HFF-Myc (cell line): Measurements from ENCODE around the gene TBXAS1.

Source experiments
- DNase-seq: peaks from one replicate; pipeline ENCODE4 v3.0.0-alpha.2; 2011; ENCODE audit warnings: low read depth; ENCODE audit errors: extremely low read depth
- H3K4me3 ChIP-seq: replicated peaks from 2 replicates; pipeline ENCODE4 v1.5.1; 2011; ENCODE audit warnings: low read depth, mild to moderate bottlenecking, control low read depth, low read length
- TF ChIP-seq, protein P1 (sequence below): IDR thresholded peaks from 2 replicates; pipeline ENCODE4 v1.5.1; 2012; ENCODE audit warnings: mild to moderate bottlenecking, low read depth, low read length, control low read depth; ENCODE audit errors: missing control alignments

TBXAS1 gene

DNA sequence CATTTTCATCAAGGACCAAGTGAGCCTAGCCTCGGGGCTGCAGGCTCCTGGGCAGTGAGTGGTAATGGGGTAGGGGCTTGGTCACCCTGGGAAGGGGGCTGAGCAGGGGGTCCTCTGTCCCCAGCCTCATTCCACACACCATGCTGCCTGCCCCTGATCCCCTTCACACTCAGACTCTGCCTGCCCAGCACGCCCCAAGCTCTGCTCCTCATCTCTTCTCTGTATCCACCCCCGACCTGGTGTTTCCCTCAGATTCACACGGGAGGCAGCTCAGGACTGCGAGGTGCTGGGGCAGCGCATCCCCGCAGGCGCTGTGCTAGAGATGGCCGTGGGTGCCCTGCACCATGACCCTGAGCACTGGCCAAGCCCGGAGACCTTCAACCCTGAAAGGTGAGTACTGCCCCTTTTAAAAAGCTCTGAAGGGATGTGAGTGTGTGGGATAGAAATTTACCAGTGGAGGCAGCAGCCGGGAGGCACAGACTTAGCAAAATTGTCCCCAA, 186.5 kb downstream of the TBXAS1 start:
- no peak for DNase-seq
- TF ChIP-seq, protein P1, sequence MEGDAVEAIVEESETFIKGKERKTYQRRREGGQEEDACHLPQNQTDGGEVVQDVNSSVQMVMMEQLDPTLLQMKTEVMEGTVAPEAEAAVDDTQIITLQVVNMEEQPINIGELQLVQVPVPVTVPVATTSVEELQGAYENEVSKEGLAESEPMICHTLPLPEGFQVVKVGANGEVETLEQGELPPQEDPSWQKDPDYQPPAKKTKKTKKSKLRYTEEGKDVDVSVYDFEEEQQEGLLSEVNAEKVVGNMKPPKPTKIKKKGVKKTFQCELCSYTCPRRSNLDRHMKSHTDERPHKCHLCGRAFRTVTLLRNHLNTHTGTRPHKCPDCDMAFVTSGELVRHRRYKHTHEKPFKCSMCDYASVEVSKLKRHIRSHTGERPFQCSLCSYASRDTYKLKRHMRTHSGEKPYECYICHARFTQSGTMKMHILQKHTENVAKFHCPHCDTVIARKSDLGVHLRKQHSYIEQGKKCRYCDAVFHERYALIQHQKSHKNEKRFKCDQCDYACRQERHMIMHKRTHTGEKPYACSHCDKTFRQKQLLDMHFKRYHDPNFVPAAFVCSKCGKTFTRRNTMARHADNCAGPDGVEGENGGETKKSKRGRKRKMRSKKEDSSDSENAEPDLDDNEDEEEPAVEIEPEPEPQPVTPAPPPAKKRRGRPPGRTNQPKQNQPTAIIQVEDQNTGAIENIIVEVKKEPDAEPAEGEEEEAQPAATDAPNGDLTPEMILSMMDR, result no peak
- no peak overlapping the region for H3K4me3 ChIP-seq

DNA sequence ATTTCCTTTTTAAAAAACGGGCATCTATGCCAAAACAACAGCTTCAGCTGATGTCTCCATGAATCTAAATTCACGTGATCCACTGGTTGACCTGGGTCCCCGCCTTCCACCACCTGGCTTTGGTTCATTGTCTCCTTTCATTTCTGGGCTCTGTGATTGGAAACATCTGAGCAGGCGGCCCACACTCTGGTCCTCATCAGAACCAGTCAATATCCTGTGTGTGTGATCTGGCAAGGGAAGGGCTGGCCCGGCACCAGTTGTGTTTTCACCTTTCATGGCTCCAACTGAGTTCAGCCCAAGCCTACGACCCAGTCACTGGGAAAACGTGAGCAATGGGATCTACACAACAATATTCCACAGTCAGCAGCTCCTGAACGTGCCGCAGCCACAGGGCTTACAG, 187.5 kb downstream of the TBXAS1 start:
- TF ChIP-seq, protein P1, result no peak
- H3K4me3 ChIP-seq, result no peak overlapping the region
- DNase-seq, result no peak

DNA sequence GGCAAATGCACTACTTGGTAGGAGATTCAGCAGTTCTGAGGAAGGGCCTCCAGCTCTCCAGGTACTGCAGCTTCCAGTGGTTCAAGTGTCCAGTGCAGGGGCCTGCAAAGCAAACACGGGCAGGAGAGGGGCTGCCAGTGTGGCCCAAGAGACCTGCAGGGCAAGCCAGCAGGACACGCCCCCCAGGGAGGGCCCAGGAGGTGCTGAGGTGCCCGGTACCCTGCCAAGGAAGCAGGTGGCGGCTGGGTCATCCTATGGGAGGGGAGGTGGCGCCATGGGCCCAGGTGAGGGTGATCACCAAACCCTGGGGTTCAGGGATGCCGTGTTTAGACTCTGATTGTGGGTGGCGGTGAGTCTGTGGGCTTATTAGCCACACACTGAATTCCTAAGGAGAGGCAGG, 188.0 kb downstream of the TBXAS1 start:
- H3K4me3 ChIP-seq, result no peak overlapping the region
- TF ChIP-seq, protein P1, result no peak
- no peak for DNase-seq

DNA sequence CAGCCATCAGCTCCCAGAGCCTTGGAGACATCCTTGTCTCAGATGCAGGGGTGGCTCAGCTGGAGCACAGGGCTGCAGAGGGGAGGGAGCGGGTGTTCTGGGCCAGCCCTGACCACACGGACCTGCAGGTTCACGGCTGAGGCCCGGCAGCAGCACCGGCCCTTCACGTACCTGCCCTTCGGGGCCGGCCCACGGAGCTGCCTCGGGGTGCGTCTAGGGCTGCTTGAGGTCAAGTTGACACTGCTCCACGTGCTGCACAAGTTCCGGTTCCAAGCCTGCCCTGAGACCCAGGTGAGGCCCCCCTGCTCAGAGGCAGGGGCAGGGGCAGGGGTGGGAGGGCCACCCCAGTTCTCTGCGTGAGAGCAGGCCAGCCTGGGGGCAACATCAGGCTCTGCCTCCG, 188.5 kb downstream of the TBXAS1 start:
- TF ChIP-seq, protein P1, result no peak
- no peak overlapping the region for H3K4me3 ChIP-seq
- no peak for DNase-seq

DNA sequence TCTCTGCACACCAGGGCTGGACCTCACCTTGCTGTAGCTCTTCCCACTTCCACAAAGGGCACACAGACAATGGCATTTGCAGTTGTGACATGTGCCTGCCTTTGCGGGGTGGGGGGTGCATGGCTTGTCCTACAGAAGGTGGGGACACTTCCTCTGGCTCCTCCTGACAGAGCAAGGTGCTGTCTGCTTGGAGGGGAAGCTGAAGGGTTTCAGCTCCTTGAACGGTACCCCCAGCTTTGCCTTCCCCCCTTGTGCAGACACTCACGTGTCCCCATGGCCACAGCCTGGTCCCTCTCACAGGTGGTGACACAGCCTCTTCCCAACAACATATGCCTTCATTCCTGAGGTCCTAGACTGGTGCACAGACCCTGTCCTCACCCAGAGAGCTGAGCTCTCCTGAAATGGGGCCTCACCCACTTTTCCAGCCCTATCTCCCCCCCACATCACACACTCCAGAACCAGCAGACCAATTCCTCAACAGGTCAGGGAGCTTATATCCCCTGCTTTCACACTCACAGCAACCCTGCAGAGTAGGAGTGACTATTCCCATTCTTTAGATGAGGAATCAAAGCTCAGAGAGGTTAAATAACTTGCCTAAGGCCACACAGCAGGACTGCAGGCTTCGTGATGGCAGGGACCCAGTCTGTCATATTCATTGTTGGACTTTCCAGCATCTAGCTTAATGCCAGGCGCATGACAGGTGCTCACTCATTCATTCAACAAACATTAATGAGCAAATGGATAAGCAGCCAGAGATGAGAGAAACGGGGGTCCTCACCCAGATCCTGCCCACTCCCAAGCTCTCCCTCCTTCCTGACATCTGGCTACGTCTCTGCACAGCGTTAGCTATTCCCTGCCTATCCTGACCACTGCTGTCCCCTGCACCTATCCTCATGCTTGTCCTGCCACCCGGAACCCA, 189.3 kb downstream of the TBXAS1 start:
- DNase-seq, result no peak
- no peak overlapping the region for H3K4me3 ChIP-seq
- TF ChIP-seq, protein P1, result no peak

DNA sequence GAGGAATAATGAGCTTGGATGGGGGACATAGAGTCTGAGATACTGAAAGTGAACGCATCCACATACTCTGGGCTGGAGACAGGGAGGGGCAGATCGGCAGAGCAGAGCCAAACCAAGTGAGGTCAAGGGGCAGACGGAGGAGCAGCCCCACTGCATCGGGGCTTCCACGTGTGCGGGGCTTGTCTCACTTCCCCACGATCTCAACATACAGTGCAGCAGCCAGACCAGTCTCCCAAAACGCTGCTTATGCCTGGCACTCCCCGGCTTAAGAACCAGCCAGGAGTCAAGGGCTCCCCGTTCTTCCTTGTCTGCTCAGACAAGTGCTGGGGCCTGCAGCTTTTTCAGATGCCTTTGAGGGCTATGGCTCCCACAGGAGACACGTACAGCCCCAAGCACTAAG, 190.1 kb downstream of the TBXAS1 start:
- no peak for DNase-seq
- TF ChIP-seq, protein P1, result no peak
- H3K4me3 ChIP-seq, result no peak overlapping the region
